GM19193 (cell line): ENCODE results near the gene MORC4.

ENCODE experiments used
- POLR2A ChIP-seq: IDR thresholded peaks from 4 replicates; pipeline ENCODE4 v1.6.1; 2011; ENCODE audit not compliant: insufficient read depth, insufficient read length; ENCODE audit errors: extremely low read depth

Gene MORC4

DNA sequence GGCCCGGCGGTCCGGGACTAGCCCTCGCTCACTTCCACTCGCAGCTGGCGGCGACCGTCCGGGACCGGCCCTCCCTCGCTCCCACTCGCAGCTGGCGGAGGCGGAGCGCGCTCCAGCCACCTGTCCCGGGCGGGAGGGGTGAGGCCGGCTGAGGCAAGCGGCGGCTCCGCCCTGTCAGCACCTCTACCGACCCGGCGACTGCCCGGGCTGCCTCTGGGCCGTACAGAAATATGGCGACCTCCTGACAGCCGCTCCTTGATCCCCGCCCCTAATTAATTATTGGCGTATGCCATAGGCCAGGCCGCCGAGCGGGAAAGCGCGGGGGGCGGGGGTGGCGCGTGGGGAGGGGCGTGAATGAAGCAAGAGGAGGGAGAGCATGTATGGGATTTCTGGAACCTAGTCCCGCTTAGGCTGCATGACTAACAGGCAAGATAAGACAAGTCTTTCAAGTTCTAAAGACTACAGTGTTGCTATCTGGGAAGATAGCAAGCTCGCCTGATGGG lies at the start of gene MORC4:
Gene MORC4 (minus strand): TSS at position 200 of the 503 bp plus-strand sequence. CDS start 243 bp downstream, outside the sequence.
- TF ChIP-seq POLR2A = no peak

DNA sequence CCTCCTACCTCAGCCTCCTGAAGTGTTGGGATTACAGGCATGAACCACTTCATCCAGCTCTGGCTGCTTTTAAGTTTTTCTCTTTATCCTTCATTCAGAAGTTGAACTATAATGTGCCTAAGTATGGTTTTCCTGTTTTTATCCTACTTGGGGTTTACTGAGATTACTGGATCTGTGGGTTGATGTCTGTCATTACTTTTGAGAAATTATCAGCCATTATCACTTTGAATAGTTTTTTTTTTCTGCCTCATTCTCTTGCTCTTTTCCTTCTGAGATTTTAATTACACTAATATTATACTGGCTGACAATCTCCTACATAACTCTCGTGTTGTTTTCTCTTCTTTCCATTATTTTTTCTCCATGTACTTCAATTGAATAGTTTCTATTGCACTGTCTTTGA lies 47.6 kb upstream of the MORC4 start:
- TF ChIP-seq POLR2A = no peak

DNA sequence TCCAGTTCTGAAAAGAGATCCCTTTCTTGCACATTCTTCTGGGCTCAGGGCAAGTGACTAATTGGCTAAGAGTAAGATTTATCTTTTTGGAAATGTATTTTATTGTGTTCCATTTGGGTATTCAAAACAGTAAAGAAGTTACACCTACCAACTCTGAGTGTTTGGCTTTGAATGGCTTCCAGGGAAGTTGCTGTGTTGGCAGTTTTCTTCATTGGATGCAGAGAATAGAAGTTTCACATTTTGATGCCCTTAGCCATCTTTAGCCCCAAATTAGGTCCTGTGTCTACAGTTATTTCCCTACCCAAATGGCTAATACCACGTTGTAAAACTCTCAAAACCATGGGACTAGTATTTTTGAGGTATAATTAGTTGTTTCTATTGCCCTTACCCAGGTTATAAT lies 29.7 kb upstream of the MORC4 start:
- TF ChIP-seq POLR2A = no peak

DNA sequence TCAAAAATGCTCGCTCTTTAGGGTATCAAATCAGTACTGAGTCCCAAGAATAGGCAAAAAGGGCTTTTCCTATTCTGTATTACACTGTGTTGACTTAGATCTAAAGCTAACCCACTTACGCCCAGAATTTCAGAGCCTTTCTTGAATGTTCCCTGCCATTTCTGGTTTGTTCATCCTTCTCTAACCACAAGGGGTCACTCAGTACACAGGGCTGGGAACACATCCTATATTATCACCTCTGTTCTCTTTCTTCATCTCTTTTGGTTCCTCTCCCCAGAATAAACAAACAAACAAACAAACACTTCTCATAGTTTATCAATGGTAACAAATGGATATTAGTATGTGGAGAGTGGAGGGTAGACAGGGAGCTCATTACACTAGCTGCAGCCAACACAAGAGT lies 25.5 kb upstream of the MORC4 start:
- TF ChIP-seq POLR2A = no peak

DNA sequence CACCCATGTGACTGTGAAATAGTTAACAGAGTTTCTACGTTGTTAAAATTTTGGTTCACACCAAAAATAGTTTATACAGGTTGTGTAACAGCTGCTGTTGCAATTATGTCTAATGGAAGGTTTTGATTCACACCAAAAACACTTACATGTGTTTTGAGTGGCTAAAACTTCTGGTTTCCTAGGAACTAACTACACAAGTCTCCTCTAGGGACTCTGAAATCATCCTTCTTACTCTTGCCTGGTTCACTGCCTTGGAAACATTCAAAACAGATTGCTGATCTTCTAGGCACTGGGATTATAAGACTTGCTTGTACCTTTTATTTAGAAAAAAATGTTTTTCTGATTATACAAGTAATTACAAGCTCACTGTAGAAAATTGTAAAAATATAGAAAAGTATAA lies 14.9 kb upstream of the MORC4 start:
- TF ChIP-seq POLR2A = no peak

DNA sequence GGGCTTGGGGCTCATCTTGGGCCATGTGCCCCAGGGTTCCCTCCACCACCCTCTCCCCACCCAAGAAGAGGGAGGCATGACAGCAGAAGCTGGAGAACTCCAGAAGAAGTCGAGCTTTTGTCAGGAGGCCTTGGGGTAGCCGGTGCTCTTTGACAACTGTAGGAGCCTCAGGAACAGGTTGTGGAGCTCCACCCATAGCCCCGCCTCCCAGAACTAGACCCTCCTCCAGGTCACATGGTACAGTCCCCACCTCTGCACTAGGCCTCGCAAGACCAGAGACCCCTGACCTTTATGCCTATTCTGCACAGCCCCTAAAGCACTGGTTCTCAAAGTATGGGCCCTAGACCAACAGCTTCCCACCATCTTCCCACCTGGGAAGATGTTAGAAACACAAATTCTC lies 8.0 kb upstream of the MORC4 start:
- no peak for TF ChIP-seq POLR2A

DNA sequence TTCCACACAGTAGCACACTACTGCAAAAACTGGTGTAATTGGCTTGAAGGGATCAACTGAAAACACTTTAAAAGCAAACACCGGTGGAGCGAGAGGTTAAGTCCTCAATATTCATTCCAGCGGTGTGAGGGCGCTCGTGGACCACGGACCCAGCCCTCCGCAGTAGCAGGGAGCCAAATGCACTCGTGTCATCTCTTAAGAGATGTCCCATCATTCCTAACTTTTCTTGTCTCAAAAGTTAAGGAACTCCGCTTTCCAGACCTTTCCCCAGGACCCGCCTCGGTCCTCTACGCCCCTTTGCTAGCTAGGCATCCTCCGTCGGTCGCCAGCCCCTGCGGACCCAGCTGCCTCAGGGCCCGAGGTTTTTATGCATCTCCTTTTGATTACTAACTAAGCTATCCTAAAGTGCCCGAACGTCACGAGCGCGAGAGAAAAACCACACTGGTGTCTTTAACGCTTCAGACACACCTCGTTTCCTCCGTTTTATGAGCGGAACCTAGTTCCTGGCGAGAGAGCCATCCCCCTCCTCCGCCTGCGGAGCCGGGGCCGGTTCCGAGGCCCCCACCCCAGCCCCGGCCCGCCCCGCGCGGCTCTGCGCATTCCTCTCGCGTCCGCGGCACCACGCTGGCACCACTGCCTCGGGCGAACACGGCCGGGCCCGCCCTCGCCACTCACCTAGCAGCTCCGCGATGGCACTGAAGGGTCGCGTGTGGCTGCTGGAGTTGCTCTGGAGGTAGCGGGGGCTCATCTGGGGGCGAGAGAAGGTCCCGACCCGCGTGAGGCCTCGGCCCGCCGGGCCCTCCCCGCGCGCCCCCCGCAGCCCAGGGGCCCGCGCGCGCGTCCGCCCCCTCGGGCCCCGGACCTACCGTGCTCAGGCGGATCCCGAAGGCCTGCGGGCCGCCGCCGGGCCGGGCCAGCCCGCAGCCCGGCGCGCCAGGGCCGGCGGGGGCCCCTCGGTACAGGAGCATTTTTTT lies 723 bp downstream of the MORC4 start:
- TF ChIP-seq POLR2A = no peak

DNA sequence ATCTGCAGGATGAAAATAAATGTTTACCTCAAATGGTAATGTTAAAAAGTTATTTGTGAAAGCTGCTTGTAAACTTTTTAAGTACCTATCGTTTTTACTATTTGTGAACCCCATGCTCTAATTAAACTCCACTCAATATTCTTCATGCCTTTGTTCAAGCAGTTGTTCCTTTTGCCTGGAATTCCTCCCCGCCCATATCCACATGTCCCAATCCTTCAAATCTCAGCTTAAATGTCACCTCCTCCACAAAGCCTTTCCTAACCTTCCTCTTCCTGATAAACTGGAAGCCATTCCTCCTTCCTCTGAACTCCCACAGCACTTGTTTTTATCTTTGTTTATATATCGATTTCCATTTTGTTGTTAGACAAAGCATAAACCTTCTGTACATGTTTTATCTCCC lies 2.4 kb downstream of the MORC4 start:
- no peak for TF ChIP-seq POLR2A

DNA sequence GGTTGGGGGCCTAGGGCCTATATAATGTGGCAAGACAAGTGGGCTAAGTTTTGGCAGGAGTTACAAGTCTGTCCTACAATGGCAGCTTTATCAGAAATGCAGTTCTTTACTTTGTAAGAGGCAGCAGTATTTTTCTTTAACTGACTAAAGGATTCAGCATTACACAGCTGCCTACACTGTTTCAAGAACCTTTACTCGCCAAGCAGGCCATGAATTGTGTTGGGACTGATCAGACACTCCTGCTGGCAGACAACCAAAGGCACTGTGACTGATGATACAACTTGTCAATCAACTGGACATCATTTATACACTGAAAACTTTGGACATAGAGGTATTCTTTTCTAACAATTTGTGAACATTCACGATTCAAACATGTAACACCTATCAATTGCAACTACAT lies 4.3 kb downstream of the MORC4 start:
- TF ChIP-seq POLR2A = no peak

DNA sequence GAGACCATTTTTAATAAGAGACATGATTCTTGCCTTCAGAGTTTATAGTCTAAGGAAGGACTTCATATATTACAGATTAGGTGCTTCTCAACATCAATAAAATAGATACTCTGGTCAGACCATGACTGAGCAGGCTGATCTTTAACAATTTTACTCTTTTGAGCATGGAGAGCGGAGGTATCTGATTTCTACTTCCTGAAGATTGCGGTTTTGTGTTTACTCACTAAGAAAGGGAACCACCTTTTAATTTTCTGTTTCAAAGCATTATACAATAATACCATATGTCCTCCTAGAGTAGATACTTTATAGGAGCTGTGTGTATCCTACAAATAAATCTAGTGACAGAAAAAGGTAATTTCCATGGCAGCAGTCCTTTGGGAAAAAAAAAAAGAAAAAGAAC lies 12.5 kb downstream of the MORC4 start:
- TF ChIP-seq POLR2A = no peak

DNA sequence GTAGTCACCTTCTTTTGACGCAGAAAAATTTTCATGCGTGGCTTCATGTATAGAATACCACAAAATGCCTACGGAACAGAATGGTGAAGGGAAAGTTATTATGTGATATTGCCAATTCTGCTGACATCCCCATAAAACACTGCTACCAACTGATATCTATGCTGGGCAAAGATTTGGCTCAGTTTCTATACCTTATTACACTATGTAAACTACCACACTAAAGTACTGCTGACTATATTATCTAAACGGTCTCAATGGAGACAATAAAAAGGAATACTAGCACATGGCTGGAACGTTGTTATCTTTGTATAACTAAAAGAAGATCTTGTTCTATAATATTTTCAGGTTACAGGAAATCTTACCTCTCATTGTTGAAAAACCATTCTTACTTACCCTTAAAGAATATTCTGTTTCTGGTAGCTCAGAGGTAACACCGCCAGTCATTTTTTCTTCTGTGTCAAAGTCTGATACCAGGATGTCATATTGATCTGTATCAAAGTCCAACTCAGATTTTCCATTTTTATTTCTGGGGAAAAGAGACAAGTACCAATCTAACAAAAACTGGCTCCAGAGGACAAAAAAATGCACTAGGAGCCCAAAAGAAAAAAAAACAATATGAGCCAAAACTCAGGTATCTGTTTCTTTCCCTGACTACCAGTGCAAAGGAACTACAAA lies 18.9 kb downstream of the MORC4 start:
- TF ChIP-seq POLR2A = no peak

DNA sequence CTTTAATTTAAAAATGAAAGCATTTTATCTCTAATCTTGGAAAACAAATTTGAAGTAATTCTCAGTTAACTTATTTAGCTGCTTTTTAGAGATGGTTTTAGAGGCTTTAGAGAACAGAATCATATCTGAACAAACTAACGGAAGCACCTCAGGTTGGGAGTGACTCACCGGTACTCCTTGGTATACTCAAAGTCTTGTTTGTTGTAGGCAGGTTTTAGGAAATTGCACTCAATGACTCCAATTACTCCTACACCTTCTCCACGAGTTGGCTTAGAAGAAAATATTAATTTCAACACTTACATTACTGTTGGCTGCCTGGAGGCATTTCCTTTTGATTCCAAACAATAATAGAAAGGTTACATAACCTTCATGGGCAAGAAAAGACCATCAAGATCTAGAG lies 23.6 kb downstream of the MORC4 start:
- no peak for TF ChIP-seq POLR2A

DNA sequence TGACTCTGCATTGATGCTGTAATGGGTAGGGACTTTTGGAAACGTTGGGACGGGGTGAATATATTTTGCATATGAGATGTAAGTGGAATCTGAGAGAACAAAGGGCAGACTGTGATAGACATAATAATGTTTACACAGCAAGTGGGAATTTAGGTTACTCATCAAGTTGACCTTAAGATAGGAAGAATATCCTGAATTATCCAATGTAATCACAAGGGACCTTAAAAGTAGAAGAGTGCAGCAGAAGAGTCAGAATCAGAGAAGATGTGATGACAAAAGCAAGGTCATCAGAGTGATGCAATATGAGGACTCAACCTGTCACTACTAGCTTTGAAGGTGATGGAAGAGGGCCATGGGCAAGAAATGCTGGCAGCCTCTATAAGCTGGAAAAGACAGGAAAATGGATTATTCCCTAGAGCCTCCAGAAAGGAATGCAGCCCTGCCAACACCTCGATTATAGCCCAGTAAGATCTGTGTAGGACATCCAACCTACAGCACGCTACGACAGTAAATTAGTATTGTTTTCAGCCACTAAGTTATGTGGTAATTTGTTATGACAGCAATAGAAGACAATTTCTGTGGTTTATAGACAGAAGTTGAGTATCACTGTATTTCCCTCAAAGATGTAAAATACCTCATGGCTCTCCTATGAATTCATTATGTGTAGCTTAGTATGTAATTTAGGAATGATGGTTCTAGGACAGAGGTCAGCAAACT lies 26.4 kb downstream of the MORC4 start:
- no peak for TF ChIP-seq POLR2A

DNA sequence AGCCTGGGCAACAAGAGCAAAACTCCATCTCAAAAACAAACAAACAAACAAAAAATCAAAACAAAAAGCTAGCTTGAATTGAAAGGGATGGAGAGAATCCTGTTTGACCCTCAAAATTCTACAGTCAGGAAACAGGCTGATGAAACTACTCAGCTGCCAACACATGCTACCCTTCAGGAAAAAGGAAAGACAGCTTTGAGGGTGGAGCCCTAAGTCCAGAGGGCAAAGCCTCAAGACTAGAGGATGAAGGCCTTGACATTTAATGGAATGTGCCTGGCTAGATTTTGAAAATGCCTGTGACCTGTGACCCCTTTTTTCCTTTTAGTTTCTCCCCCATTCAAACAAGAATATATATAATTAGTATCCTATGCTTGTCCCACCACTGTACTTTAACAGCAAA lies 27.1 kb downstream of the MORC4 start:
- no peak for TF ChIP-seq POLR2A

DNA sequence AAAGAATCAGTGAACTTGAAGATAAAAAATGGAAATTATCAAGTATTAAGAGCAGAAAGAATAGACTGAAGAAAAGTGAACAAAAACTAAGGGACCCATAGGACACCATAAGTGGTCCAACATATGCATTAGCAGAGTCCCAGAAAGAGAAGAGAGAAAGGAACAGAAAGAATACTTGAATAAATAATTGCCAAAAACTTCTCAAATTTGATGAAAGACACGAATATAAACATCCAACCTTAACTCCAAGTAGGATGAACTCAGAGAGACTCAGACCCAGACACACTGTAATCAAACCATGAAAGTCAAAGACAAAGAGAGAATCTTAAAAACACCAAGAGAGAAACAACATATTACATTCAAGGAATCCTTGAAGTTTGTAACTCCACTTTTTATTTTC lies 35.7 kb downstream of the MORC4 start:
- TF ChIP-seq POLR2A = no peak
